Fibroblast of villous mesenchyme (primary cell): ENCODE results near the gene PRKG2. TPM values are rescaled to one million over a fixed set of nuclear protein-coding genes. Genes with fewer than 3 reads are reported as not detected.

ENCODE experiments used
- DNase-seq: peaks from one replicate; pipeline ENCODE4 v3.0.0-alpha.2; 2010; ENCODE audit warnings: low read depth
- H3K4me3 ChIP-seq: 2 replicates; pipeline ENCODE4 v1.5.1; 2011; ENCODE audit warnings: low read depth, mild to moderate bottlenecking, low read length
- total RNA-seq: library from RNA; depleted of rRNA; stranded (reverse); fragments of >200 nt; gene quantifications from 2 replicates; pipeline ENCODE4 v1.2.3, GENCODE V29; 2012
- TF ChIP-seq, protein P1 (sequence below): IDR thresholded peaks from 2 replicates; pipeline ENCODE4 v1.5.1; 2012; ENCODE audit warnings: low read depth, mild to moderate bottlenecking, low read length; ENCODE audit not compliant: insufficient read depth

PRKG2 gene
- total RNA-seq, 1 donor: under 0.01 TPM

DNA sequence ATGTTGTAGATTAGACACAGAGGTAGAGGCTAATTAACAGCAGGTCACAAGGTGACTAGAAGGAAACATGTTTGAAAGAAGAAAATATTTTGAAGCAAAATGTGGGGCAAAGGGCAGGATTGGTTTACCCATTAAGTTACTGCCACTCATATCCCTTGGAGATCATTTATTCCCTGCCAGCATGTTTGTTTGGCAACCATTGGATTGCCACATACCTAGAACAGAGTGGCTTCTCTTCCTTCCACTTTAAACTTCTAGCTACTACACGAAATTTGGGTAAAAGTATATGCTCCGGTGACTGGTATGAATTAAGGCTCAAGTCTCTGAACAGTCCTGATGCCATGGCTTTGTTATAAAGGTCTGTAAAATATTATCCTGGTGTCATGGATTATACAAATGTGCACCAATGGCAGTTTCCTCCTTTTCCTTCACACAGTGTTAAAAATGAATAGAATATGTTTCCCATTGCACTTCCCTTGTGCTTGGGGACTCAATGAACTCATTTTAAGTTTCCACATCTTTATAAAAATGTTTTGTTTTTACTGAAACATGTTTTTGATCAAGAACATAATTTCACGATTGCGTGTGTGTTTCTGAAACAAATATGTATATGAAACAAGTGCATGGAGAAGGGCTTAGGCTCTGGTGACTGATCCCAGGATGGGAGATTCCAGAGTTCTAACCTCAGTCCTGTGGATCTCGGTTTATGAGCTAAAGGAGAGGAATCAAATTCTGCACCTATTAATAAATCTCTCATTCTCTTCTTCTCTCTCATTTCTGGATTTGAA, 172.2 kb downstream of the PRKG2 start:
- no peak for DNase-seq
- no peak overlapping the region for H3K4me3 ChIP-seq

DNA sequence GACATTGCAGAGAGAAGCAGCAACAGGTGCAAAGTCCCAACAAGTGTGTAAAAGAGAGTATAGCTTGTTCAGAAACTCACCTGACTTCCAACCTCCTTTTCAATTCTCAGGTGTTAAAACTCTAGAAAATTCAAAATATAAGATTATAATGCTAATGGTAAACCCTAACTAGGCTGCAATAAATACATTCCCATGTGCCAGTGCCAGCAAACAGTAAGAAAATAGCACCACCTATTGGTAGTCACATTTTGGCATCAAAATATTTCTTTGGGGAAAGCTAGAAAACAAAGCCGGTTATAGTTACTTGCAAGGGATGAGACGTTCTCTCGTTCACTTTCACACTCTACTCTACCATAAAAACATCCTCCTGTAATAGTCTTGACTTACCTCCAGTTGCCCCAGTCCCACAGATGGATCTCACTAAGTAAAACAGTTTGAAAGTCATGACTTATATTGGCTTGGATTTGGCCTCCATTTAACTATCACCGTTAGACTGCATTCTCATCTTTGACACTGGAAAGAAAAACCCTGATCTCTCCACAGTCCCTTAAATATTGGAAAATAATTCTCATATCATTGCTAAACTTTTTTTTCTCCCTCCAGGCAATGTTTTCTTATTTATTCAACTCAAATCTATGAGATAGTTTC, 174.9 kb downstream of the PRKG2 start:
- TF ChIP-seq, protein P1, sequence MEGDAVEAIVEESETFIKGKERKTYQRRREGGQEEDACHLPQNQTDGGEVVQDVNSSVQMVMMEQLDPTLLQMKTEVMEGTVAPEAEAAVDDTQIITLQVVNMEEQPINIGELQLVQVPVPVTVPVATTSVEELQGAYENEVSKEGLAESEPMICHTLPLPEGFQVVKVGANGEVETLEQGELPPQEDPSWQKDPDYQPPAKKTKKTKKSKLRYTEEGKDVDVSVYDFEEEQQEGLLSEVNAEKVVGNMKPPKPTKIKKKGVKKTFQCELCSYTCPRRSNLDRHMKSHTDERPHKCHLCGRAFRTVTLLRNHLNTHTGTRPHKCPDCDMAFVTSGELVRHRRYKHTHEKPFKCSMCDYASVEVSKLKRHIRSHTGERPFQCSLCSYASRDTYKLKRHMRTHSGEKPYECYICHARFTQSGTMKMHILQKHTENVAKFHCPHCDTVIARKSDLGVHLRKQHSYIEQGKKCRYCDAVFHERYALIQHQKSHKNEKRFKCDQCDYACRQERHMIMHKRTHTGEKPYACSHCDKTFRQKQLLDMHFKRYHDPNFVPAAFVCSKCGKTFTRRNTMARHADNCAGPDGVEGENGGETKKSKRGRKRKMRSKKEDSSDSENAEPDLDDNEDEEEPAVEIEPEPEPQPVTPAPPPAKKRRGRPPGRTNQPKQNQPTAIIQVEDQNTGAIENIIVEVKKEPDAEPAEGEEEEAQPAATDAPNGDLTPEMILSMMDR: peak; percentile 64
- peak; percentile 28 for DNase-seq

More for the DNA sequence above, 172.2 kb downstream of the PRKG2 start:
- TF ChIP-seq, protein P1: no peak

DNA sequence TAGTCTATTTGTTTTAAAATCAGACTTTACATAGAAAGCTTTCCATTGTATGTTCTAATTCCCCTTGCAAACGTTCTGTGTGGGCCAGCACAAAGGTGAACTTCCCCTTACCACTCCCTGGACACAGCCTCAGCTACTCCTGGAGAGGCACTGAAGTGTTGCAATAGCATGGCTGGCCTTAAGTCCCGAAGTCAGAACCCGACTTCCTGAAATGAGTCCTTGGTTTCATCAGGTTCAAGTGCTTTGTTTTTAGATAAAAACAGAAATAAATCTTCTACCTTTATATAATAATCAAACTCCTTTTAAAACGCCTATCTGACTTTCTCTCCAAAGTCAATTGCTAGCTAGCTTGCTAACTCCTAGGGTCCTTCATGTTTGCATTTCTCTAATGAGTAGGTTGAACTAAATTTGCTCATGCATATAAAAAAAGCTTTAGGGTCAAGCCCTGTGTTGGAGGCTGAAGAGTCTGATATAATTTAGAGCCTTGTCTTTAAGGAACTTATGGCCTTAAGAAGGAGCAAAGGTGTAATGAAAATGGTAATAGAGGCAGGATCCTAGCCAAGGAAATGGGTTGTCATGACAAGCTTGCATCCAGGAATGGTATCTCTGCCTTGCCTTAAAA, 175.6 kb downstream of the PRKG2 start:
- no peak overlapping the region for H3K4me3 ChIP-seq
- TF ChIP-seq, protein P1: no peak
- no peak for DNase-seq

More for the DNA sequence above, 174.9 kb downstream of the PRKG2 start:
- H3K4me3 ChIP-seq: no peak overlapping the region

DNA sequence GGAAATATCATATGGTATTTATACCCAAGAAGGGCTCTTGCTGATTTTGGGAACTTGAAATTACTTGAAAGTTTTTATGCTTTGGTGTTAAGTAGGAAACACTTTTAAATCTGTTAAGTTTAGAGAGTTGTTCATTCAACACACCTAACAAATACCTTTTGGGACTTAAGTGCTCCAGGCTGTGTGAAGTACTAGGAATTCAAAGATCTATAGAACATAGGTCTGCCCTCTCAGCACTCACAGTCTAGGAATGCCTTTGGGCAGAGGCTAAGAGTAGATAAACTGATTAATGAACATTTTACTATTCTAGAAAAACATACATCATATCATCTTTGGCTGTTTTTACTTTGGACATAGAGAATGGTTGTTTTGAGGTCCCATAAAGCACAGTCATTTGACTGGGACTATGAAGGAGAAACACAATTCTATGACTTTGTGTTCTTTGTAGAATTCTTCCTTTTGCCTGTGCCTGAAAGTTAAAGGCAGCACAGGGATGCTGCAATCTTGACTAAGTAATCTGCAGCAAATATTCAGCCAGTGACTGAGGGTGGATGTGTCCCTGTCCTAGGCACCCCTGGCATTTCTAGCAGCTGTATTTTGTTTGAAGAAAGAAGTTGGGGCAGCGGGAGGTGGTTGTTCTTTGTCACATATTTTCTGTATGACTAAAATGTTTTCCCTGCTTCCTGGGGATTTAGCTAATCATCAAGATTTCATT, 176.2 kb downstream of the PRKG2 start:
- no peak overlapping the region for H3K4me3 ChIP-seq
- TF ChIP-seq, protein P1: no peak
- DNase-seq: no peak

Other genes starting within 250 kb of the PRKG2 start
- gene BMP3, start 184.5 kb downstream of the PRKG2 start, total RNA-seq: under 0.01 TPM in 1 of 2 replicates, not detected in the other